Endothelial cell of umbilical vein (primary cell): ENCODE data around the gene PCSK6. TPM values are rescaled to one million over a fixed set of nuclear protein-coding genes. Genes with fewer than 3 reads are reported as not detected.

Experiments used
- BruUV-seq: library from RNA; stranded (reverse); fragments of 400-500 nt; replicated peaks from 2 replicates; lab custom pipeline; 2021; lab: Mats Ljungman, UMichigan
- CTCF ChIA-PET: fragments of 300-600, 350-600 bp; sonication (Branson Sonifier 250); formaldehyde crosslinking; loops from one replicate; lab custom pipeline; 2021; ENCODE audit warnings: antibody characterized with exemption, inconsistent platforms; lab: Charles Lee
- POLR2A ChIA-PET: fragments of 300-600, 350-600 bp; sonication (Branson Sonifier 250); formaldehyde crosslinking; loops from one replicate; lab custom pipeline; 2021; ENCODE audit warnings: antibody characterized with exemption, inconsistent platforms; lab: Charles Lee
- DNase-seq: peaks from one replicate; pipeline ENCODE4 v3.0.0-alpha.2; 2011; ENCODE audit warnings: low read depth, low spot score
- FAIRE-seq: peaks from 2 replicates; lab custom pipeline; 2011; peaks lifted over from hg19 to GRCh38; lab: Jason Lieb, UNC
- H2AFZ ChIP-seq: 2 replicates; pipeline ENCODE4 v1.6.0; 2012; ENCODE audit warnings: low read depth, low read length, control low read depth, inconsistent platforms
- H3K27ac ChIP-seq: 2 replicates; pipeline ENCODE4 v1.5.1; 2011; ENCODE audit warnings: low read depth, mild to moderate bottlenecking, control low read depth, low read length, moderate library complexity; ENCODE audit not compliant: insufficient read depth
- H3K27me3 ChIP-seq, 2 experiments: 2 replicates each; pipeline versions ENCODE4 v1.6.0 to v1.6.1; 2011; ENCODE audit warnings: low read length in 2 of 2, mixed read lengths in 1 of 2; ENCODE audit not compliant: control insufficient read depth in 2 of 2, insufficient read depth in 2 of 2
- H3K36me3 ChIP-seq, 2 experiments: 2 replicates in 1 of 2; 3 replicates in 1 of 2; pipeline ENCODE4 v1.5.1; 2011; ENCODE audit warnings: low read length in 2 of 2, mild to moderate bottlenecking in 1 of 2, moderate library complexity in 1 of 2; ENCODE audit not compliant: control insufficient read depth in 2 of 2, insufficient read depth in 2 of 2; ENCODE audit errors: extremely low read depth in 1 of 2
- H3K4me1 ChIP-seq: 3 replicates; pipeline ENCODE4 v1.5.1; 2011; ENCODE audit warnings: mild to moderate bottlenecking, low read length; ENCODE audit not compliant: control insufficient read depth, insufficient read depth; ENCODE audit errors: extremely low read depth
- H3K4me2 ChIP-seq: 2 replicates; pipeline ENCODE4 v1.6.1; 2011; ENCODE audit warnings: low read length, control low read depth, mixed read lengths; ENCODE audit not compliant: insufficient read depth
- H3K4me3 ChIP-seq, 3 experiments: fragments of 200-600 bp in 1 of 3; sonication (generic), shearing (Covaris generic) in 1 of 3; replicated peaks in 1 of 3; 2 replicates each; pipeline ENCODE4 v1.5.1; 2011 to 2016; ENCODE audit warnings: control low read depth in 3 of 3, low read length in 3 of 3, mild to moderate bottlenecking in 2 of 3, inconsistent platforms in 1 of 3, low read depth in 1 of 3, moderate library complexity in 1 of 3; ENCODE audit not compliant: insufficient read depth in 1 of 3
- H3K79me2 ChIP-seq: 2 replicates; pipeline ENCODE4 v1.6.0; 2012; ENCODE audit warnings: low read length, inconsistent platforms; ENCODE audit not compliant: control insufficient read depth, insufficient read depth
- H3K9ac ChIP-seq: replicated peaks from 2 replicates; pipeline ENCODE3; 2011; ENCODE audit warnings: low read length, control low read depth; ENCODE audit not compliant: insufficient read depth; ENCODE audit errors: extremely low read depth
- H3K9me1 ChIP-seq: replicated peaks from 3 replicates; pipeline ENCODE4 v1.6.0; 2011; ENCODE audit warnings: mild to moderate bottlenecking, low read length; ENCODE audit not compliant: control insufficient read depth, insufficient read depth; ENCODE audit errors: extremely low read depth
- H3K9me3 ChIP-seq: replicated peaks from 2 replicates; pipeline ENCODE4 v1.5.1; 2012; ENCODE audit warnings: low read length, inconsistent platforms; ENCODE audit not compliant: control insufficient read depth, insufficient read depth
- H4K20me1 ChIP-seq: replicated peaks from 2 replicates; pipeline ENCODE3; 2011; ENCODE audit warnings: mild to moderate bottlenecking, low read length; ENCODE audit not compliant: control insufficient read depth, insufficient read depth; ENCODE audit errors: extremely low read depth
- CTCF ChIP-seq, 2 donors: IDR thresholded peaks; 1 replicate in 1 of 2; 2 replicates in 1 of 2; pipeline ENCODE4 v1.5.1; 2011; ENCODE audit warnings: low read length in 2 of 2, mild to moderate bottlenecking in 2 of 2, moderate library complexity in 2 of 2, control low read depth in 1 of 2, inconsistent platforms in 1 of 2, low read depth in 1 of 2; ENCODE audit not compliant: insufficient read depth in 1 of 2; ENCODE audit errors: extremely low read depth in 1 of 2
- EZH2 ChIP-seq: IDR thresholded peaks from 2 replicates; pipeline ENCODE4 v1.6.1; 2012; ENCODE audit warnings: borderline replicate concordance, low read depth, mild to moderate bottlenecking, moderate library complexity, low read length, inconsistent platforms; ENCODE audit not compliant: severe bottlenecking
- FOS ChIP-seq: IDR thresholded peaks from 2 replicates; pipeline ENCODE4 v1.6.1; 2011; ENCODE audit warnings: mild to moderate bottlenecking, low read length, moderate library complexity, borderline replicate concordance; ENCODE audit not compliant: insufficient read depth
- GATA2 ChIP-seq: IDR thresholded peaks from 2 replicates; pipeline ENCODE4 v1.7.0; 2011; ENCODE audit warnings: low read depth, mild to moderate bottlenecking, moderate library complexity, mixed read lengths, low read length; ENCODE audit not compliant: insufficient read length, insufficient read depth
- JUN ChIP-seq: IDR thresholded peaks from 2 replicates; pipeline ENCODE4 v1.6.1; 2011; ENCODE audit warnings: borderline replicate concordance, low read depth; ENCODE audit not compliant: insufficient read length, insufficient read depth
- MAX ChIP-seq: IDR thresholded peaks from 2 replicates; pipeline ENCODE4 v1.6.1; 2011; ENCODE audit not compliant: insufficient read depth, insufficient read length
- MYC ChIP-seq: IDR thresholded peaks from one replicate; pipeline ENCODE4 v1.6.1; 2011; ENCODE audit warnings: mild to moderate bottlenecking, low read depth, low read length
- POLR2A ChIP-seq: IDR thresholded peaks from 2 replicates; pipeline ENCODE4 v1.6.1; 2012; ENCODE audit warnings: low read depth, mild to moderate bottlenecking, control low read depth, low read length
- POLR2AphosphoS5 ChIP-seq: IDR thresholded peaks from 2 replicates; pipeline ENCODE4 v1.6.1; 2012; ENCODE audit warnings: low read depth, mild to moderate bottlenecking, control low read depth, low read length, moderate library complexity; ENCODE audit not compliant: insufficient read depth
- dilution Hi-C: fragments of 300-500 bp; cut with MboI; formaldehyde crosslinking; loops from one replicate; pipeline ENCODE4 v1.15.0; 2019; ENCODE audit warnings: low sequenced_read_pairs; ENCODE audit not compliant: extremely low pct_ligation_motif_present
- intact Hi-C: fragments of 100-400 bp; cut with micrococcal nuclease; formaldehyde crosslinking; loops from one replicate; pipeline ENCODE4 v1.10.0; 2022
- polyA plus RNA-seq, 4 experiments: library from polyadenylated mRNA; depleted of rRNA in 3 of 4; stranded (reverse) in 3 of 4; unstranded in 1 of 4; fragments of >200 nt; gene quantifications; 2 replicates each; pipeline versions ENCODE4 v1.2.1 to v1.2.3, GENCODE V29; 2011 to 2012; ENCODE audit warnings: missing spikeins in 1 of 4
- total RNA-seq: library from RNA; stranded (reverse); gene quantifications from 2 replicates; pipeline ENCODE4 v1.2.3, GENCODE V29; 2021

PCSK6 gene
- total and polyA plus RNA-seq, 2 donors (not counting 3 experiments of a cell fraction or from before 2014, with no cell fraction given) = 0.18 to 0.69 TPM

DNA sequence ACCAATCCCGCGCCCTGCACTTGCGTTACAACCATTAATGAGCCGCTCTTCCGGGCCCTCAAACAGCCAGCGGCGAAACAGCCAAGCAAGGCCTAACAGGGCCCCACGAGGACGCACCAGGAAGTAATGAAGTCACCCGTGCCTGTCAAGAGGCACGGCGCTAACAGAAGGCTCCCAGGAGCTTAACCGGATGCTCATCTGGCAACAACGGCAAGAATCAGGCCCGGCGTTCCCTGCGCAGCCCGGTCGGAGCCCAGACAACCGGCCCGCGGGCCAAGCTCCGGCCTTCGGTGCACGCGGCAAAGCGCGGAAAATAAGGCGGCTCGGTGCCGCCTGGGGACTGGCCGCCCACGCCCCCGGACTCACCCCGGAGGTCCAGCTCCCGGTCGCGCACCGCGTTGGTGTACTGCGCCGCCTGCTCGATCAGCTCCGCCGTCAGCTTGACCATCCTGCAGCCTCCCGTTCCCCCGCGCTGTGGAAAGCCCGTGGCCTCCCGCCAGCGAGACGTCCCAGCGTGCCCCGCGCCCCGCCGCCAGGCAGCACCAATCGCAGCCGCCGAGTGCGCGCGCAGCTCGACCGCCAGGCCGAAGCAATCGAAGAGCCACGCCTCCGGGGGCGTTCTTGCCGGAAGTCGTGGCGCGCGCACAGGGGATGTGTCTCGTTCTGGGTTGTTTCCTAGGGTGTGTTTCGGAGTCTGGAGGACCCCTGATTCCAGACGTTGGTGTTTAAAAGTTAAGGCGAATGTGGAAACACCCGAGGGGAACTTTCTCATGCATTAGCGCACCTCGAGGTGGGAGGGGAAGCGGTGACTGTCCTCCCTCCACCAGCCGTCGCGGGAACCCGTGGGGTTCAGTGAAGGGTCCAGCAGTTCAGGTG is 194.5 kb downstream of the PCSK6 start, which contains the start of gene SNRPA1:
Gene SNRPA1, minus strand, starts transcription at position 518 of the 876 bp plus-strand sequence. Its CDS starts 70 bp downstream, at position 448.
- FAIRE-seq = peak; percentile 75
- CTCF ChIA-PET = interaction anchor here (0.6 to 3.2 kb wide), 5 partner anchors 10 to 357 kb away, joined by 3 to 21 read pairs (median 3); partner anchors contain the start of gene TM2D3
- H3K27ac ChIP-seq = peak within 1 kb of the TSS; percentile 70
- POLR2A ChIA-PET = no interaction called here
- peak within 1 kb of the TSS; percentile 72 for H2AFZ ChIP-seq
- H3K79me2 ChIP-seq = peaks cover 48% of the 10 kb centered on the region
- peak; percentile 95 for DNase-seq
- H3K36me3 ChIP-seq = peaks cover 0 to 5% of the 10 kb centered on the region in 2 experiments
- peaks cover 14% of the 10 kb centered on the region for H3K4me1 ChIP-seq
- no peaks in the 10 kb centered on the region for H3K9me3 ChIP-seq
- H3K4me2 ChIP-seq = peak within 1 kb of the TSS; percentile 58
- H4K20me1 ChIP-seq = no peaks in the 10 kb centered on the region
- H3K4me3 ChIP-seq = peak within 1 kb of the TSS; percentile 77 to 94 (median 80)
- BruUV-seq = no TSS peak
- no peaks in the 10 kb centered on the region for H3K27me3 ChIP-seq
- dilution Hi-C loops = no loop called here
- TF ChIP-seq EZH2 = no peak
- peak; percentile 78 for TF ChIP-seq POLR2AphosphoS5
- peak; percentile 82 for TF ChIP-seq MAX
- no peak for TF ChIP-seq JUN
- no peak for TF ChIP-seq CTCF (IDR thresholded peaks at IDR 0.05; ENCODE audit: extremely low read depth in 1 of 2, insufficient read depth in 1 of 2, low read depth in 1 of 2, low read length in 2 of 2)
- TF ChIP-seq POLR2A = peak; percentile 53
- peak; percentile 65 for TF ChIP-seq MYC
- TF ChIP-seq GATA2 = no peak
- TF ChIP-seq FOS = no peak
- intact Hi-C loops = loop anchor here (1.0 to 2.0 kb wide), 5 partner anchors 18 to 429 kb away; partner anchors contain the start of genes SELENOS, TARS3 and TM2D3
- no peaks in the 10 kb centered on the region for H3K9me1 ChIP-seq
- peak within 1 kb of the TSS; percentile 95 for H3K9ac ChIP-seq
